ENCODE results near the gene SCAMP3.

Gene SCAMP3

GRCh38 chr1:155245163-155245524 is 17.0 kb downstream of the SCAMP3 start:
- H3K9me3 ChIP-seq = no peaks in the 10 kb centered on the region
- H3K36me3 ChIP-seq = peaks cover under 1% of the 10 kb centered on the region
- H3K4me3 ChIP-seq (ENCODE audit: low read depth in 1 of 2, low read length in 1 of 2) = peak overlapping the region; percentile 92 to 95
- no peak for TF ChIP-seq CTCF (IDR thresholded peaks at IDR 0.05)
- peaks cover 47 to 52% of the 10 kb centered on the region in 2 experiments for H3K4me1 ChIP-seq (ENCODE audit: control insufficient read depth in 1 of 2, insufficient read depth in 1 of 2, low read depth in 1 of 2, low read length in 1 of 2)
- H3K27me3 ChIP-seq = no peaks in the 10 kb centered on the region
- H3K27ac ChIP-seq = peak overlapping the region; percentile 86

DNA sequence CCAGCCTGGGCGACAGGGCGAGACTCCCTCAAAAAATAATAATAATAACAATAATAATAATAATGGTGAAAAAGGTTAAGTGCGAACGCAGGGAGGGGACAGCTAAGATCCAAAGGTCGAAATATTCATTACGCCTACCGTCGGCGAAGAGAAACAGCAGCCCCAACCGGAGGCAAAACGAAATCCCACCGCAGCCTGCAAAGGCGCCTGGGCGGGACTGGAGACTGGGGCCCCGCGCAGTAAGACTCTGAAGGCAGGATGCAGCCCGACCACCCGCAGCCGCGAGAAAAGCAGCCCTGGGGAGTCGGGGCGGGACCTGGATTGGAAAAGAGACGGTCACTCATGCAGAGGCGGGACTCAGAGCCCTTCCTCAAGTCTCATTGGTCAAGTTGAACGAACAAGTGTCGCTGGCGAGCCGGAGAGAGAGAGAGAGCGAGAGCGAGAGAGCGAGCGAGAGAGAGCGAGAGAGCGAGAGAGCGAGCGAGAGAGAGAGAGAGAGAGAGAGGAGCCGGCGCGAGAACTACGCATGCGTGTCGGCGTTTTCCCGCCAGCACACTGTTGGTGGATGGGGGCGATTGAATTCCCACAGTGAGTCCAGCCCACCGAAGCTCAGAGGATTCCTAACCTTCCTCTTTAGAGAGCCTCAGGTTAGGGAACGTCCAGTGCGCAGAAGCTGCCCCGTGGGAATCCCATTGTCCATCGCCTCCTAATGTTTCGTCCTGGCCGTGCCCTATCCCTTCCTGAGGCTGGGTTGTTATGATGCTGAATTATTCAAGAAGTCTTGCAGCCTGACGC is 17.6 kb downstream of the SCAMP3 start:
- Histone ChIP-seq H3K36me3 (peaks cover 6% of the 10 kb centered on the region), H3K27me3 (no peaks in the 10 kb centered on the region), H3K27ac (peak overlapping the region; percentile 86), H3K9me3 (no peaks in the 10 kb centered on the region), H3K4me1 (ENCODE audit: control insufficient read depth in 1 of 2, insufficient read depth in 1 of 2, low read depth in 1 of 2, low read length in 1 of 2) (peaks cover 50 to 53% of the 10 kb centered on the region in 2 experiments), H3K4me3 (ENCODE audit: low read depth in 1 of 2, low read length in 1 of 2) (peak overlapping the region; percentile 92 to 95)
- TF ChIP-seq CTCF (IDR thresholded peaks at IDR 0.05) = peak; percentile 63

DNA sequence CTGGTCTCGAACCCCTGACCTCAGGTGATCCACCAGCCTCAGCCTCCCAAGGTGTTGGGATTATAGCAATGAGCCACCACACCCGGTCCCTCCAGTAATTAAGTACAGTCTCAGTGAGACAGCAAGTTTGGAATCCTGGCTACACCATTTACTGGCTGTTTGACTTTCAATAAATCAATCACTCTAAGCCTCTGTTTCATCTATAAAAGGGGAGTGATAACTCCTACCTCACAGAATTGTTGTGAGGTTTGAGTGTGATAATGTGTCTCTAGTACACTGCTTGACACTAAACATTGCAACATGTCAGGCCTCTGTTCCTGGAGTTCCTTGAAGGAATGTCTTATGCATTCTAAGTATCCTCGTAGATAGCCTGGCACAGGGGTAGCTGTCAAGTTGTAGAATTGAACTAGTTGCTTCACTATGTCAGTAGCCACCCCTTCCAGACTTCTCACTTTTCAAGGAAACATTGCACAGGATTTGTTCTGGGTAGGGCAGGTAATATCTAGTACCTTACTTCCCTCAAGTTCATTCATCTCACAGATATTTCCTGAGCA is 19.3 kb downstream of the SCAMP3 start:
- no peaks in the 10 kb centered on the region for H3K27me3 ChIP-seq
- peak overlapping the region; percentile 86 for H3K27ac ChIP-seq
- no peaks in the 10 kb centered on the region for H3K9me3 ChIP-seq
- no peak for TF ChIP-seq CTCF (IDR thresholded peaks at IDR 0.05)
- peaks cover 65 to 68% of the 10 kb centered on the region in 2 experiments for H3K4me1 ChIP-seq (ENCODE audit: control insufficient read depth in 1 of 2, insufficient read depth in 1 of 2, low read depth in 1 of 2, low read length in 1 of 2)
- H3K4me3 ChIP-seq (ENCODE audit: low read depth in 1 of 2, low read length in 1 of 2) = peak overlapping the region; percentile 59 to 95
- H3K36me3 ChIP-seq = peaks cover 20% of the 10 kb centered on the region

GRCh38 chr1:155241841-155242264 is 20.3 kb downstream of the SCAMP3 start:
- H3K36me3 ChIP-seq = peaks cover 30% of the 10 kb centered on the region
- no peak for TF ChIP-seq CTCF (IDR thresholded peaks at IDR 0.05)
- no peaks in the 10 kb centered on the region for H3K9me3 ChIP-seq
- H3K27me3 ChIP-seq = no peaks in the 10 kb centered on the region
- H3K4me3 ChIP-seq (ENCODE audit: low read depth in 1 of 2, low read length in 1 of 2) = peak overlapping the region; percentile 59 to 95
- H3K27ac ChIP-seq = peak overlapping the region; percentile 86
- peaks cover 73 to 78% of the 10 kb centered on the region in 2 experiments for H3K4me1 ChIP-seq (ENCODE audit: control insufficient read depth in 1 of 2, insufficient read depth in 1 of 2, low read depth in 1 of 2, low read length in 1 of 2)

DNA sequence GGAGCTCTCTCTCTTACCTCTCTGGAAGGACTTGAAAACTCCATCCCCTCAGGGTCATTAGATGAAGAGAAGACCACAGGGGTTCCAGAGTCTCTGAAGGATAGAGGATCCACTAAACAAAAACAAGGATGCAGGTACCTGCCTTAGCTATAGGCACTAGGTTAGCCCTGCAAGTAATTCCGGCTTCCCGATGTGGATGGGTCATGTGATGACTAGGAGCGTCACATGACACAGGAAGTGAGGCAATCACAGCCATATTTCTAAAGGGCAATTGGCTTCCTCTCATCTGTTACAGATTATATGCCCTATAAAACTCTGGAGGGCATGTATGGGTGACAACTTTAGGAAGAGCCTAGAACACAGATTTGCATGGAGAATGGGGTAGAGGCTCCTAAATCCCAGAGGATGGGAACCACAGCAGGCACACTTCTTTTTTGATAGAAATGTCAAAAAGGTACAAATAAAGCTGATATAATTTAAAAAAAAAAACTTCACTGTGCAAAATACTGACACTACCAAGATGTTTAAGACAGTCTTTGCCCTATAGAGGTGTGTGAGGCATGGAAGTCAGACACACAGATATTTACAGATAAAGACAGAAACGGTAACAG is 21.0 kb downstream of the SCAMP3 start:
- peak overlapping the region; percentile 86 for H3K27ac ChIP-seq
- H3K9me3 ChIP-seq = no peaks in the 10 kb centered on the region
- peaks cover 37% of the 10 kb centered on the region for H3K36me3 ChIP-seq
- no peaks in the 10 kb centered on the region for H3K27me3 ChIP-seq
- H3K4me1 ChIP-seq (ENCODE audit: control insufficient read depth in 1 of 2, insufficient read depth in 1 of 2, low read depth in 1 of 2, low read length in 1 of 2) = peaks cover 79 to 85% of the 10 kb centered on the region in 2 experiments
- H3K4me3 ChIP-seq (ENCODE audit: low read depth in 1 of 2, low read length in 1 of 2) = peak overlapping the region; percentile 59 to 95
- no peak for TF ChIP-seq CTCF (IDR thresholded peaks at IDR 0.05)

All from neutrophil (primary cell).